Caco-2 (cell line): ENCODE measurements around the gene BCOR. TPM values are rescaled to one million over a fixed set of nuclear protein-coding genes. Genes with fewer than 3 reads are reported as not detected.

Source experiments
- BruUV-seq: library from RNA; stranded (reverse); fragments of 400-500 nt; replicated peaks from 2 replicates; lab custom pipeline; 2021; lab: Mats Ljungman, UMichigan
- CTCF ChIA-PET: fragments of 300-600 bp; sonication (Branson Sonifier 250); formaldehyde crosslinking; loops from one replicate; lab custom pipeline; 2022; ENCODE audit warnings: antibody characterized with exemption; lab: Charles Lee
- POLR2A ChIA-PET: fragments of 300-600 bp; sonication (Branson Sonifier 250); formaldehyde crosslinking; loops from one replicate; lab custom pipeline; 2022; ENCODE audit warnings: antibody characterized with exemption; lab: Charles Lee
- DNase-seq, 2 experiments: peaks; one replicate each; pipeline versions ENCODE4 v3.0.0 to v3.0.0-alpha.2; 2020 to 2022
- H3K27me3 ChIP-seq: replicated peaks from 2 replicates; pipeline ENCODE4 v1.6.0; 2011; ENCODE audit warnings: low read length; ENCODE audit not compliant: control insufficient read depth, insufficient read depth
- H3K36me3 ChIP-seq: 2 replicates; pipeline ENCODE4 v1.5.1; 2011; ENCODE audit warnings: low read length; ENCODE audit not compliant: control insufficient read depth, insufficient read depth
- H3K4me1 ChIP-seq: fragments of 250-450 bp; sonication (Bioruptor Pico); 2 replicates; pipeline ENCODE4 v1.5.1; 2020; ENCODE audit warnings: mild to moderate bottlenecking
- H3K4me3 ChIP-seq: 2 replicates; pipeline ENCODE4 v1.5.1; 2011; ENCODE audit warnings: low read depth, mild to moderate bottlenecking, control low read depth, low read length
- H3K9me3 ChIP-seq: fragments of 250-450 bp; sonication (Bioruptor Pico); 2 replicates; pipeline ENCODE4 v1.5.1; 2020; ENCODE audit warnings: mild to moderate bottlenecking, moderate library complexity
- H3K27ac Mint-ChIP-seq: one replicate; pipeline ENCODE4 v1.8.0; 2022; ENCODE audit warnings: mixed read lengths; ENCODE audit not compliant: unreplicated experiment
- H3K27me3 Mint-ChIP-seq: one replicate; pipeline ENCODE4 v1.8.0; 2022; ENCODE audit warnings: mixed read lengths; ENCODE audit not compliant: insufficient read depth, unreplicated experiment
- H3K36me3 Mint-ChIP-seq: one replicate; pipeline ENCODE4 v1.8.0; 2022; ENCODE audit warnings: mild to moderate bottlenecking, mixed read lengths; ENCODE audit not compliant: insufficient read depth, unreplicated experiment
- H3K4me1 Mint-ChIP-seq: one replicate; pipeline ENCODE4 v1.8.0; 2022; ENCODE audit warnings: low read depth, mixed read lengths; ENCODE audit not compliant: unreplicated experiment
- H3K4me3 Mint-ChIP-seq: one replicate; pipeline ENCODE4 v1.8.0; 2022; ENCODE audit warnings: mild to moderate bottlenecking, moderate library complexity, mixed read lengths; ENCODE audit not compliant: unreplicated experiment
- H3K9me3 Mint-ChIP-seq: one replicate; pipeline ENCODE4 v1.8.0; 2022; ENCODE audit warnings: mixed read lengths; ENCODE audit not compliant: unreplicated experiment
- CTCF ChIP-seq, 2 experiments: fragments of 200-600 bp in 1 of 2; IDR thresholded peaks; 1 replicate in 1 of 2; 2 replicates in 1 of 2; pipeline versions ENCODE4 v1.5.1 to v1.8.0; 2011 to 2022; ENCODE audit warnings: antibody characterized with exemption in 1 of 2, control low read depth in 1 of 2, inconsistent platforms in 1 of 2, low read depth in 1 of 2, low read length in 1 of 2, mild to moderate bottlenecking in 1 of 2, moderate library complexity in 1 of 2; ENCODE audit not compliant: insufficient read depth in 1 of 2, severe bottlenecking in 1 of 2, unreplicated experiment in 1 of 2
- intact Hi-C: fragments of 100-400 bp; cut with micrococcal nuclease; formaldehyde crosslinking; loops from one replicate; pipeline ENCODE4 v1.10.0; 2022; ENCODE audit not compliant: unreplicated experiment
- total RNA-seq: library from RNA; stranded (reverse); gene quantifications from 2 replicates; pipeline ENCODE4 v1.2.3, GENCODE V29; 2022

The BCOR gene
- total RNA-seq, 1 experiment from 2014 or later: 16.2 TPM

- no peaks in the 10 kb centered on the region for H3K9me3 Mint-ChIP-seq
- CTCF ChIA-PET: no interaction called here
- no peak overlapping the region for H3K4me3 Mint-ChIP-seq
- H3K4me1 Mint-ChIP-seq: no peaks in the 10 kb centered on the region
- H3K27ac Mint-ChIP-seq: no peak overlapping the region
- no peak for DNase-seq
- H3K4me1 ChIP-seq: no peaks in the 10 kb centered on the region
- H3K4me3 ChIP-seq: no peak overlapping the region
- no TSS peak for BruUV-seq
- no peaks in the 10 kb centered on the region for H3K36me3 ChIP-seq
- H3K36me3 Mint-ChIP-seq: peaks cover 6% of the 10 kb centered on the region
- no peaks in the 10 kb centered on the region for H3K27me3 Mint-ChIP-seq
- POLR2A ChIA-PET: no interaction called here
- no peaks in the 10 kb centered on the region for H3K9me3 ChIP-seq
- no peaks in the 10 kb centered on the region for H3K27me3 ChIP-seq
- no peak for TF ChIP-seq CTCF (IDR thresholded peaks at IDR 0.05; ENCODE audit: insufficient read depth in 1 of 2, low read depth in 1 of 2, low read length in 1 of 2, severe bottlenecking in 1 of 2, unreplicated experiment in 1 of 2)
- intact Hi-C loops: no loop called here
Measured at GRCh38 chrX:40117715-40118285, 20.0 kb upstream of the BCOR start.

- no peaks in the 10 kb centered on the region for H3K4me1 Mint-ChIP-seq
- H3K27ac Mint-ChIP-seq: no peak overlapping the region
- H3K36me3 Mint-ChIP-seq: peaks cover 6% of the 10 kb centered on the region
- Histone ChIP-seq H3K36me3 (no peaks in the 10 kb centered on the region), H3K4me1 (no peaks in the 10 kb centered on the region), H3K9me3 (no peaks in the 10 kb centered on the region), H3K27me3 (no peaks in the 10 kb centered on the region), H3K4me3 (no peak overlapping the region)
- no peak for DNase-seq
- ChIA-PET POLR2A (no interaction called here), CTCF (no interaction called here)
- no peaks in the 10 kb centered on the region for H3K27me3 Mint-ChIP-seq
- no peak for TF ChIP-seq CTCF (IDR thresholded peaks at IDR 0.05; ENCODE audit: insufficient read depth in 1 of 2, low read depth in 1 of 2, low read length in 1 of 2, severe bottlenecking in 1 of 2, unreplicated experiment in 1 of 2)
- intact Hi-C loops: no loop called here
- no peaks in the 10 kb centered on the region for H3K9me3 Mint-ChIP-seq
- no TSS peak for BruUV-seq
- no peak overlapping the region for H3K4me3 Mint-ChIP-seq
Measured at GRCh38 chrX:40116925-40117324, 19.2 kb upstream of the BCOR start.

GRCh38 chrX:40112996-40113395, 15.2 kb upstream of the BCOR start:
- ChIA-PET CTCF (no interaction called here), POLR2A (no interaction called here)
- no peak overlapping the region for H3K4me3 Mint-ChIP-seq
- no TSS peak for BruUV-seq
- Histone ChIP-seq H3K36me3 (no peaks in the 10 kb centered on the region), H3K9me3 (no peaks in the 10 kb centered on the region), H3K4me3 (no peak overlapping the region), H3K27me3 (no peaks in the 10 kb centered on the region), H3K4me1 (no peaks in the 10 kb centered on the region)
- H3K36me3 Mint-ChIP-seq: peaks cover 9% of the 10 kb centered on the region
- no peak overlapping the region for H3K27ac Mint-ChIP-seq
- intact Hi-C loops: no loop called here
- H3K27me3 Mint-ChIP-seq: no peaks in the 10 kb centered on the region
- peaks cover 6% of the 10 kb centered on the region for H3K4me1 Mint-ChIP-seq
- no peak for TF ChIP-seq CTCF (IDR thresholded peaks at IDR 0.05; ENCODE audit: insufficient read depth in 1 of 2, low read depth in 1 of 2, low read length in 1 of 2, severe bottlenecking in 1 of 2, unreplicated experiment in 1 of 2)
- no peaks in the 10 kb centered on the region for H3K9me3 Mint-ChIP-seq
- no peak for DNase-seq
